ENCODE results near the gene HEMGN.
A peak's percentile ranks its signal among the peaks of the same experiment; 100 is the strongest.

GRCh38 chr9:97889941-97890887, 47.8 kb downstream of the HEMGN start:
- TF ChIP-seq, protein P1, sequence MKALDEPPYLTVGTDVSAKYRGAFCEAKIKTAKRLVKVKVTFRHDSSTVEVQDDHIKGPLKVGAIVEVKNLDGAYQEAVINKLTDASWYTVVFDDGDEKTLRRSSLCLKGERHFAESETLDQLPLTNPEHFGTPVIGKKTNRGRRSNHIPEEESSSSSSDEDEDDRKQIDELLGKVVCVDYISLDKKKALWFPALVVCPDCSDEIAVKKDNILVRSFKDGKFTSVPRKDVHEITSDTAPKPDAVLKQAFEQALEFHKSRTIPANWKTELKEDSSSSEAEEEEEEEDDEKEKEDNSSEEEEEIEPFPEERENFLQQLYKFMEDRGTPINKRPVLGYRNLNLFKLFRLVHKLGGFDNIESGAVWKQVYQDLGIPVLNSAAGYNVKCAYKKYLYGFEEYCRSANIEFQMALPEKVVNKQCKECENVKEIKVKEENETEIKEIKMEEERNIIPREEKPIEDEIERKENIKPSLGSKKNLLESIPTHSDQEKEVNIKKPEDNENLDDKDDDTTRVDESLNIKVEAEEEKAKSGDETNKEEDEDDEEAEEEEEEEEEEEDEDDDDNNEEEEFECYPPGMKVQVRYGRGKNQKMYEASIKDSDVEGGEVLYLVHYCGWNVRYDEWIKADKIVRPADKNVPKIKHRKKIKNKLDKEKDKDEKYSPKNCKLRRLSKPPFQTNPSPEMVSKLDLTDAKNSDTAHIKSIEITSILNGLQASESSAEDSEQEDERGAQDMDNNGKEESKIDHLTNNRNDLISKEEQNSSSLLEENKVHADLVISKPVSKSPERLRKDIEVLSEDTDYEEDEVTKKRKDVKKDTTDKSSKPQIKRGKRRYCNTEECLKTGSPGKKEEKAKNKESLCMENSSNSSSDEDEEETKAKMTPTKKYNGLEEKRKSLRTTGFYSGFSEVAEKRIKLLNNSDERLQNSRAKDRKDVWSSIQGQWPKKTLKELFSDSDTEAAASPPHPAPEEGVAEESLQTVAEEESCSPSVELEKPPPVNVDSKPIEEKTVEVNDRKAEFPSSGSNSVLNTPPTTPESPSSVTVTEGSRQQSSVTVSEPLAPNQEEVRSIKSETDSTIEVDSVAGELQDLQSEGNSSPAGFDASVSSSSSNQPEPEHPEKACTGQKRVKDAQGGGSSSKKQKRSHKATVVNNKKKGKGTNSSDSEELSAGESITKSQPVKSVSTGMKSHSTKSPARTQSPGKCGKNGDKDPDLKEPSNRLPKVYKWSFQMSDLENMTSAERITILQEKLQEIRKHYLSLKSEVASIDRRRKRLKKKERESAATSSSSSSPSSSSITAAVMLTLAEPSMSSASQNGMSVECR (CRISPR knock-in tag; IDR thresholded peaks at IDR 0.05; ENCODE audit: borderline replicate concordance), result no peak
- TF ChIP-seq, protein P2, sequence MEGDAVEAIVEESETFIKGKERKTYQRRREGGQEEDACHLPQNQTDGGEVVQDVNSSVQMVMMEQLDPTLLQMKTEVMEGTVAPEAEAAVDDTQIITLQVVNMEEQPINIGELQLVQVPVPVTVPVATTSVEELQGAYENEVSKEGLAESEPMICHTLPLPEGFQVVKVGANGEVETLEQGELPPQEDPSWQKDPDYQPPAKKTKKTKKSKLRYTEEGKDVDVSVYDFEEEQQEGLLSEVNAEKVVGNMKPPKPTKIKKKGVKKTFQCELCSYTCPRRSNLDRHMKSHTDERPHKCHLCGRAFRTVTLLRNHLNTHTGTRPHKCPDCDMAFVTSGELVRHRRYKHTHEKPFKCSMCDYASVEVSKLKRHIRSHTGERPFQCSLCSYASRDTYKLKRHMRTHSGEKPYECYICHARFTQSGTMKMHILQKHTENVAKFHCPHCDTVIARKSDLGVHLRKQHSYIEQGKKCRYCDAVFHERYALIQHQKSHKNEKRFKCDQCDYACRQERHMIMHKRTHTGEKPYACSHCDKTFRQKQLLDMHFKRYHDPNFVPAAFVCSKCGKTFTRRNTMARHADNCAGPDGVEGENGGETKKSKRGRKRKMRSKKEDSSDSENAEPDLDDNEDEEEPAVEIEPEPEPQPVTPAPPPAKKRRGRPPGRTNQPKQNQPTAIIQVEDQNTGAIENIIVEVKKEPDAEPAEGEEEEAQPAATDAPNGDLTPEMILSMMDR (IDR thresholded peaks at IDR 0.05), result peak; percentile 81
- TF ChIP-seq TCF7 (CRISPR knock-in tag; IDR thresholded peaks at IDR 0.05; ENCODE audit: low read depth), result no peak
- TF ChIP-seq JUN (CRISPR knock-in tag; IDR thresholded peaks at IDR 0.05), result no peak
- TF ChIP-seq TP53 (CRISPR knock-in tag; IDR thresholded peaks at IDR 0.05), result no peak
